Trophoblast cell (in vitro differentiated cells and primary cell): ENCODE measurements around the gene GBE1.
A peak's percentile ranks its signal among the peaks of the same experiment; 100 is the strongest.

Experiments
- DNase-seq, 2 donors: peaks; one replicate each; pipeline ENCODE4 v3.0.0-alpha.2; 2016
- H2AFZ ChIP-seq: 2 replicates; pipeline ENCODE4 v1.6.1; 2013; ENCODE audit warnings: low read length, moderate library complexity, mild to moderate bottlenecking; ENCODE audit not compliant: insufficient read depth, poor library complexity
- H2AK5ac ChIP-seq: 2 replicates; pipeline ENCODE4 v1.6.1; 2013; ENCODE audit warnings: mild to moderate bottlenecking, low read length
- H2BK120ac ChIP-seq: 2 replicates; pipeline ENCODE4 v1.6.1; 2013; ENCODE audit warnings: low read length, mild to moderate bottlenecking, moderate library complexity; ENCODE audit not compliant: insufficient read depth, poor library complexity
- H2BK12ac ChIP-seq: 2 replicates; pipeline ENCODE4 v1.6.1; 2013; ENCODE audit warnings: mild to moderate bottlenecking, low read length, moderate library complexity
- H2BK5ac ChIP-seq: 2 replicates; pipeline ENCODE4 v1.6.1; 2013; ENCODE audit warnings: low read length, low read depth, moderate library complexity, mild to moderate bottlenecking; ENCODE audit not compliant: poor library complexity
- H3K14ac ChIP-seq: 2 replicates; pipeline ENCODE4 v1.6.1; 2013; ENCODE audit warnings: mild to moderate bottlenecking, low read length
- H3K18ac ChIP-seq: 2 replicates; pipeline ENCODE4 v1.6.1; 2013; ENCODE audit warnings: mild to moderate bottlenecking, low read length
- H3K23ac ChIP-seq: 2 replicates; pipeline ENCODE4 v1.6.1; 2013; ENCODE audit warnings: low read length
- H3K27ac ChIP-seq: 2 replicates; pipeline ENCODE4 v1.5.1; 2013; ENCODE audit warnings: low read depth, mild to moderate bottlenecking, inconsistent platforms, low read length, moderate library complexity
- H3K27me3 ChIP-seq: 2 replicates; pipeline ENCODE4 v1.6.1; 2013; ENCODE audit warnings: inconsistent platforms, mild to moderate bottlenecking, low read length, moderate library complexity; ENCODE audit not compliant: insufficient read depth
- H3K36me3 ChIP-seq, 2 experiments: 1 replicate in 1 of 2; 2 replicates in 1 of 2; pipeline ENCODE4 v1.6.1; 2013; ENCODE audit warnings: low read length in 2 of 2, mild to moderate bottlenecking in 2 of 2, moderate library complexity in 1 of 2; ENCODE audit not compliant: insufficient read depth in 2 of 2, control insufficient read depth in 1 of 2
- H3K4ac ChIP-seq: 2 replicates; pipeline ENCODE4 v1.6.1; 2013; ENCODE audit warnings: low read depth, mild to moderate bottlenecking, low read length, moderate library complexity
- H3K4me1 ChIP-seq, 2 experiments: 1 replicate in 1 of 2; 2 replicates in 1 of 2; pipeline ENCODE4 v1.6.1; 2013; ENCODE audit warnings: low read length in 2 of 2, mild to moderate bottlenecking in 2 of 2, moderate library complexity in 1 of 2; ENCODE audit not compliant: insufficient read depth in 2 of 2, control insufficient read depth in 1 of 2
- H3K4me2 ChIP-seq: 2 replicates; pipeline ENCODE4 v1.6.1; 2013; ENCODE audit warnings: inconsistent platforms, mild to moderate bottlenecking, low read length, moderate library complexity
- H3K4me3 ChIP-seq: 2 replicates; pipeline ENCODE4 v1.5.1; 2013; ENCODE audit warnings: mild to moderate bottlenecking, low read depth, low read length, inconsistent platforms
- H3K79me1 ChIP-seq: one replicate; pipeline ENCODE4 v1.6.1; 2013; ENCODE audit warnings: low read length
- H3K79me2 ChIP-seq: 2 replicates; pipeline ENCODE4 v1.6.1; 2013; ENCODE audit warnings: low read length, mild to moderate bottlenecking; ENCODE audit not compliant: control insufficient read depth, insufficient read depth, poor library complexity
- H3K9ac ChIP-seq: 2 replicates; pipeline ENCODE4 v1.6.1; 2013; ENCODE audit warnings: mild to moderate bottlenecking, low read length
- H3K9me3 ChIP-seq: 2 replicates; pipeline ENCODE4 v1.6.1; 2013; ENCODE audit warnings: low read depth, mild to moderate bottlenecking, control low read depth, inconsistent platforms, low read length; ENCODE audit not compliant: insufficient read depth
- H4K12ac ChIP-seq: 2 replicates; pipeline ENCODE4 v1.6.1; 2013; ENCODE audit warnings: low read depth, mild to moderate bottlenecking, low read length, moderate library complexity
- H4K8ac ChIP-seq: 2 replicates; pipeline ENCODE4 v1.6.1; 2013; ENCODE audit warnings: low read depth, mild to moderate bottlenecking, low read length, moderate library complexity
- H4K91ac ChIP-seq: one replicate; pipeline ENCODE4 v1.6.1; 2013; ENCODE audit warnings: low read depth, mild to moderate bottlenecking, low read length, moderate library complexity
- WGBS: extraction: QIAGEN DNeasy Blood & Tissue Kit; methylation state at CpG from one replicate; pipeline ENCODE4 v1.1.7; 2013; ENCODE audit warnings: missing lambda C conversion rate; ENCODE audit not compliant: insufficient read length, insufficient coverage; ENCODE audit errors: extremely low coverage; 5-methylcytosine and 5-hydroxymethylcytosine counted together

Gene GBE1

GRCh38 chr3:81602781-81603180 lies 158.7 kb downstream of the GBE1 start:
- no peak overlapping the region for H3K23ac ChIP-seq
- H3K9ac ChIP-seq: no peak overlapping the region
- WGBS: no CpG with 5 or more reads among the region's 2 CpGs
- no peak overlapping the region for H4K8ac ChIP-seq
- H3K4me2 ChIP-seq: no peak overlapping the region
- H4K12ac ChIP-seq: no peak overlapping the region
- H3K27me3 ChIP-seq: no peaks in the 10 kb centered on the region
- no peak overlapping the region for H3K4ac ChIP-seq
- H3K18ac ChIP-seq: no peak overlapping the region
- no peaks in the 10 kb centered on the region for H3K36me3 ChIP-seq
- no peak overlapping the region for H3K14ac ChIP-seq
- DNase-seq: peak in 1 of 2 donors; percentile 20
- H2BK120ac ChIP-seq: no peak overlapping the region
- no peaks in the 10 kb centered on the region for H3K79me1 ChIP-seq
- H3K9me3 ChIP-seq: no peaks in the 10 kb centered on the region
- no peak overlapping the region for H2AK5ac ChIP-seq
- H2BK5ac ChIP-seq: no peak overlapping the region
- no peak overlapping the region for H2AFZ ChIP-seq
- no peak overlapping the region for H3K27ac ChIP-seq
- no peak overlapping the region for H4K91ac ChIP-seq
- H2BK12ac ChIP-seq: no peak overlapping the region
- H3K4me3 ChIP-seq: no peak overlapping the region
- H3K79me2 ChIP-seq: no peaks in the 10 kb centered on the region
- no peaks in the 10 kb centered on the region for H3K4me1 ChIP-seq

- Histone ChIP-seq H2BK120ac (no peak overlapping the region), H3K27ac (no peak overlapping the region), H4K8ac (no peak overlapping the region), H3K79me2 (no peaks in the 10 kb centered on the region), H3K4me3 (no peak overlapping the region), H3K18ac (no peak overlapping the region), H4K12ac (no peak overlapping the region), H2BK5ac (no peak overlapping the region), H2BK12ac (no peak overlapping the region), H3K36me3 (no peaks in the 10 kb centered on the region), H3K14ac (no peak overlapping the region), H3K4ac (no peak overlapping the region), H3K27me3 (no peaks in the 10 kb centered on the region), H3K4me2 (no peak overlapping the region), H3K9me3 (no peaks in the 10 kb centered on the region), H3K4me1 (no peaks in the 10 kb centered on the region), H3K79me1 (no peaks in the 10 kb centered on the region), H3K23ac (no peak overlapping the region), H2AK5ac (no peak overlapping the region), H4K91ac (no peak overlapping the region), H3K9ac (no peak overlapping the region), H2AFZ (no peak overlapping the region)
- no CpG with 5 or more reads among the region's 2 CpGs for WGBS
- DNase-seq: no peak
Measured at GRCh38 chr3:81601707-81602305, 159.6 kb downstream of the GBE1 start.

GRCh38 chr3:81592101-81592500 lies 169.3 kb downstream of the GBE1 start:
- H3K27ac ChIP-seq: no peak overlapping the region
- no peak overlapping the region for H2BK12ac ChIP-seq
- H3K4ac ChIP-seq: no peak overlapping the region
- H2AFZ ChIP-seq: no peak overlapping the region
- no peaks in the 10 kb centered on the region for H3K36me3 ChIP-seq
- no peaks in the 10 kb centered on the region for H3K27me3 ChIP-seq
- no peaks in the 10 kb centered on the region for H3K4me1 ChIP-seq
- no peaks in the 10 kb centered on the region for H3K9me3 ChIP-seq
- no peak overlapping the region for H4K91ac ChIP-seq
- no peak overlapping the region for H3K9ac ChIP-seq
- H4K12ac ChIP-seq: no peak overlapping the region
- no peak overlapping the region for H3K4me2 ChIP-seq
- H3K4me3 ChIP-seq: no peak overlapping the region
- no peaks in the 10 kb centered on the region for H3K79me1 ChIP-seq
- H4K8ac ChIP-seq: no peak overlapping the region
- H2BK120ac ChIP-seq: no peak overlapping the region
- H2AK5ac ChIP-seq: no peak overlapping the region
- H2BK5ac ChIP-seq: no peak overlapping the region
- no peaks in the 10 kb centered on the region for H3K79me2 ChIP-seq
- WGBS: no CpG with 5 or more reads among the region's 5 CpGs
- H3K14ac ChIP-seq: no peak overlapping the region
- no peak overlapping the region for H3K18ac ChIP-seq
- no peak overlapping the region for H3K23ac ChIP-seq
- DNase-seq: peak in 1 of 2 donors; percentile 49

- Histone ChIP-seq H3K18ac (no peak overlapping the region), H3K9ac (no peak overlapping the region), H4K12ac (no peak overlapping the region), H3K4me1 (no peaks in the 10 kb centered on the region), H3K79me1 (no peaks in the 10 kb centered on the region), H3K79me2 (no peaks in the 10 kb centered on the region), H2AFZ (no peak overlapping the region), H2BK5ac (no peak overlapping the region), H4K8ac (no peak overlapping the region), H2BK12ac (no peak overlapping the region), H3K36me3 (no peaks in the 10 kb centered on the region), H3K14ac (no peak overlapping the region), H3K9me3 (no peaks in the 10 kb centered on the region), H3K4me3 (no peak overlapping the region), H3K27ac (no peak overlapping the region), H2AK5ac (no peak overlapping the region), H3K23ac (no peak overlapping the region), H4K91ac (no peak overlapping the region), H2BK120ac (no peak overlapping the region), H3K4me2 (no peak overlapping the region), H3K4ac (no peak overlapping the region), H3K27me3 (no peaks in the 10 kb centered on the region)
- DNase-seq: no peak
- no CpG with 5 or more reads among the region's 5 CpGs for WGBS
Measured at GRCh38 chr3:81585937-81586336, 175.5 kb downstream of the GBE1 start.
